Activated CD4-positive, CD25-positive, alpha-beta regulatory T cell treated with anti-CD3 and anti-CD28 coated beads, Interleukin-2, amount 50 U/mL, for 24 hours (primary cell): Measurements from ENCODE around the gene CD22.
A peak's percentile ranks its signal among the peaks of the same experiment; 100 is the strongest.
"Not testable (repeated sequence)": the region's sequence is repeated elsewhere in the genome, so short reads cannot be mapped to it uniquely, and the experiment has no call there.

ENCODE experiments used
- ATAC-seq, 2 donors: fragments of 150-1000 bp; cut with Tn5 transposase; one replicate each; pipeline ENCODE4 v1.10.0; 2021; ENCODE audit warnings: mild to moderate bottlenecking in 1 of 2, moderate library complexity in 1 of 2

Gene CD22

DNA sequence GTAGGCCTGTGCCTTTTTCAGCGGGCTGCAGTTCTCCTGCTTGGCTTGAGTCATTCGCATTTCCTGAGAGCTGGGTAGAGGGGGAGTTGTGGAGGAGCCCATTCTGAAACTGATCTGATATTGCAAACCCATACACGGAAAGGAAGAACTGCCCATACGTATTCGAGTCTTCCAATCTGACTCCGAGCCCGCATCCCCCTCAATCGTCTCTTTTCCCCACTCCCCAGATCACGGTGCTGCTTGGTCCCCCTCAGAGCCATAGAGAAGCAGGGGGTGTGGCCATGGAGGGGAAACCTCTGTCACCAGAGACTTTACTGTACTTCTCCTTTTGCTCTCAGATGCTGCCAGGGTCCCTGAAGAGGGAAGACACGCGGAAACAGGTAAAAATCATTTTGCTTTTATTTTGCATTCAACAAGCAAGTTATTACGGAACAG is at the start of gene CD22:
Gene CD22 (plus strand): TSS at position 337 of the 435 bp plus-strand sequence. CDS start 2,854 bp downstream, outside the sequence.
- peak in 1 of 2 donors; percentile 49 for ATAC-seq

DNA sequence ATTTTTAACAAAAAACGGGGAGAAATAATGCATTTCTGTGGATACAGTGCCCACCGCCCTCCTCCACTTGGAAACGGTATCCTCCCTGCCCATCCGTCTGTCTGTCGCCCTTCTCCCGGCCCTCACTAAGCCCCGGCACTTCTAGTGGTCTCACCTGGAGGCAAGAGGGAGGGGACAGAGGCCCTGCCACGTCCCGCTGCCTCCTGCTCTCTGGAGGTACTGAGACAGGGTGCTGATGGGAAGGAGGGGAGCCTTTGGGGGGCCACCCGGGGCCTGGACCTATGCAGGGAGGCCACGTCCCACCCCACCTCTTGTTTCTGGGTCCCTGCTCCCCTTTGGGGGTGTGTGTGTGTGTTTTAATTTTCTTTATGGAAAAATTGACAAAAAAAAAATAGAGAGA is 49.6 kb upstream of the CD22 start:
- no peak for ATAC-seq

DNA sequence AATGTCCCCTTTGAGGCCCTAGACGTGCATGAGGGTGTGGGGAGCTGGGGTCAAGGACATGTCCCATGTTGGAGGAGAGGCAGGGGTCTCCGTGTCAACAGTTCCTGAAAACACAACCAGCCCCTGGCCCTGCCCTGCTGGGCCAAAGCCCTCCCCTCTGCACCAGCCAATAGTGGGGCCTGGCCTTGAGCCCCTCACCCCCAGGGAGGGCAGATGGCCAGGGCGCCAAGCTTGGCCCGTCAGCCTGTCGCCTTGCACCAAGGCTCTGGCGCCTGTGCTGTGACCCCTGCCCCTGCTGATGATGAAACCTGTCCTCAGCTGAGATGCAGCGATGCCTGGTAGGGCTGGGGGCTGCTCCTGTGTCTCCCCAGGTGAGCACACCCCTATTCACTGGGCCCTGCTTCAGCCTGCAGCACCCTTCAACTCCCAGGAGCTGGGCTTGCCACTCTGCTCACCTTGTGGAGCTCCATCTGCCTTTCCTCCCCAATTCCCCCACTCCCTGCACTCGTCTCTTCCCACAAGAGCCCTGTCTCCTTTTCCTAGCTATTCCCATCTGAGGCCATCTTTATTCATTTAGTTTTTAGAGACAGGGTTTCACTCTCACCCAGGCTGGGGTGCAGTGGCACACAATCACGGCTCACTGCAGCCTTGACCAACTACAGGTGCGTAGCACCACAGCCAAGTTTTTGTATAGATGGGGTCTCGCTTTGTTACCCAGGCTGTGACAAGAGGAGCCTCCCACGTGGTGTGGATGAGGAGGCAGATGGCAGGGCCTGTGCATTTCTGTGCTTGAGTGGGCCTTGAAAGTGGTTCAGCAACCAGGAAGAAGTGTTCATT is 48.8 kb upstream of the CD22 start:
- ATAC-seq = no peak

DNA sequence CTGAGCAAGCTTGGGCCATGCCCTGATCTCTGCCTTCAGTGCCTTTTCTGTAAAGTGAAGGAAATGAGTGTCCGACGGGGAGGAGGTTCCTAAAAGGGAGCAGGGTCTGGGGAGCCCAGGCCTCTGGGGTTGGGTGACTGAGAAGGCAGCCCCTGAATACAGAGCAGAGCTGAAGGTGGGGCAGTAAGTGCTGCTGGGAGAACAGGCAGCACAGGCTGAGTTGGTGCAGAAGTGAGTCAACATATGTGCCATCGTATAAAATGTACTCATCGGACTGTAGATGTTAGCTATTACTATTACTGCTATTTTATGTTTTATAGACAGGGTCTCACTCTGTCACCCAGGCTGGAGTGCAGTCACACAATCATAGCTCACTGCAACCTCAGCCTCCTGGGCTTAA is 47.7 kb upstream of the CD22 start:
- no peak for ATAC-seq

DNA sequence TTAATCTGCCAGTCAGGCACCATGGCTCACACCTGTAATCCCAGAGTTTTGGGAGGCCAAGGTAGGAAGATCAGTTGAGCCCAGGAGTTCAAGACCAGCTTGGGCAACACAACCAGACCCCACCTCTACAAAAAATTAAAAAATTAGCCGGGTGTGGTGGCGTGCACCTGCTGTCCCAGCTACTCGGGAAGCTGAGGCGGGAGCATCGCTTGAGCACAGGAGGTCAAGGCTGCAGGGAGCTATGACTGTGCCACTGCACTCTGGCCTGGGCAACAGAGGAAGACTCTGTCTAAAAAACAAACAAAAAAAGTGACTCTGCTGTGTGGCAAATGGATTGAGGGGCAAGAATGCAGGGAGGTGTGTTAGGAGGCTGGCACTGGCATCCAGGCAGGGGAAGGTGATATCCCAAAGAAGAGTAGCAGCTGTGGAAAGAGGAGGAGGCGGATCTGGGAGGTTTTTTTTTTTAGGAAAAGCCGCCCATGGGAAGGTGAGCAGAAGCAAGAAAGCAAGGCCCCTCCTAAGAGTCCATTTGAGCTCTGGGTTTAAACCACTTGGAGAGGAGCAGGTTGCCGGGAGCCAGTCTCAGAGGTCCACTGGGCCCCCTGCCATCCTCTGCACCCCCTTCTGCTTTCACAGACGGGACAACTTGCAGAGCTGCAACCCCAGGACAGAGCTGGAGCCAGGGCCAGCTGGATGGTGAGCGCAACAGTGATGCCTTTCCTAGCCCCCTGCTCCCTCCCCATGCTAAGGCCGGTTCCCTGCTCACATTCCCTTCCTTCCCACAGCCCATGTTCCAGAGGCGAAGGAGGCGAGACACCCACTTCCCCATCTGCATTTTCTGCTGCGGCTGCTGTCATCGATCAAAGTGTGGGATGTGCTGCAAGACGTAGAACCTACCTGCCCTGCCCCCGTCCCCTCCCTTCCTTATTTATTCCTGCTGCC is 44.6 kb upstream of the CD22 start:
- ATAC-seq = no peak

DNA sequence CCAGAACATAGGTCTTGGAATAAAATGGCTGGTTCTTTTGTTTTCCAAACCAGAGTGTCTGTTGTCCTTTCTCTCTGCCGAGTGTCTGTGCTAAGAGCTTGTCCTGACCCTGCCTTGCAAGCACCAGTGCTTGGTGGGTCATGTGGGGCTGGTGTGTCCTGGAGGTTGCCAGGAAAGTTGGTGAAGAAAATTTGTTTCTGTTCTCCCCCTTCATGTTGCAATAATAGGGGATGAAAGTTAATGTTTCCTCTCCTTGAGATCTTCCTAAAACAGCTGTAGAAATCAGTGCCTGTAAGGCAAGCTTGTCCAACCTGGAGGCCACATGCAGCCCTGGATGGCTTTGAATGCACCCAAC is 43.9 kb upstream of the CD22 start:
- no peak for ATAC-seq

DNA sequence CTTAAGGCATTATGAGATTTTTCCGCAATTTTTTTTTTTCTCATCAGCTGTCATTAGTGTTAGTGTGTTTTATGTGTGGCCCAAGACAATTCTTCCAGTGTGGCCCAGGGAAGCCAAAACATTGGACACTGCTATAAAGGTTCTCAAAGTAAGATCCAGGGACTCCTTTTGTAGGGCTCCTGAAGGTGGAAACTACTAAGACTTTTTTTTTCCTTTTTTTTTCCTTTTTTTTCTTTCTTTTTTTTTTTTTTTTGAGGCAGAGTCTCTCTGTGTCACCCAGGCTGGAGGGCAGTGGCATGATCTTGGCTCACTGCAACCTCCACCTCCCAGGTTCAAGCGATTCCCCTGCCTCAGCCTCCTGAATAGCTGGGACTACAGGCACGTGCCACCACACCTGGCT is 43.5 kb upstream of the CD22 start:
- ATAC-seq = not testable (repeated sequence)

DNA sequence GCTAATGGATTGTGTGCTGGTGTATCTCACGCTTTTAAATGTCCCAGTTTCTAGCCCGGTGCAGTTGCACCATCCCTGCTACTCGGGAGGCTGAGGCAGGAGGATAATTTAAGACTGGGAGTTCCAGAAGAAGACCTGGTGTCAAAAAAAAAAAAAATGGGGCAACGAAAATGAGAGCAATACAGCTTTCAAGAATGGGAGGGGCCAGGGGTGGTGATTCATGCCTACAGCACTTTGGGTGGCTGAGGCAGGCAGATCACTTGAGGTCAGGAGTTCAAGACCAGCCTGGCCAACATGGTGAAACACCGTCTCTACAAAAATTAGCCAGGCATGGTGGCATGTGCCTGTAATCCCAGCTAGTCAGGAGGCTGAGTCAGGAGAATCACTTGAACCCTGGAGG is 42.9 kb upstream of the CD22 start:
- not testable (repeated sequence) for ATAC-seq

DNA sequence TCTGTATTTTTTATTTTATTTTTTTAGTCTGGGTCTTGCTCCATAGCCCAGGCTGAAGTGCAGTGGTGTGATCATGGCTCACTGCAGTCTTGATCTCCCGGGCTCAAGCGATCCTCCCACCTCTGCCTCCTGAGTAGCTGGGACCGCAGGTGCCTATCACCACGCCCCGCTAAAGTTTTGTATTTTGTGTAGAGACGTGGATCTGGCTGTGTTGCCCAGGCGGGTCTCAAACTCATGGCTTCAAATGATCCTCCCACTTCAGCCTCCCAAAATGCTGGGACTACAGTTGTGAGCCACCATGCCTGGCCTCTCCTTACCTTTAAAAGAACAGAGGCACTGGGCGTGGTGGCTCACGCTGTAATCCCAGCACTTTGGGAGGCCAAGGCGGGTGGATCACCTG is 41.3 kb upstream of the CD22 start:
- ATAC-seq = no peak

DNA sequence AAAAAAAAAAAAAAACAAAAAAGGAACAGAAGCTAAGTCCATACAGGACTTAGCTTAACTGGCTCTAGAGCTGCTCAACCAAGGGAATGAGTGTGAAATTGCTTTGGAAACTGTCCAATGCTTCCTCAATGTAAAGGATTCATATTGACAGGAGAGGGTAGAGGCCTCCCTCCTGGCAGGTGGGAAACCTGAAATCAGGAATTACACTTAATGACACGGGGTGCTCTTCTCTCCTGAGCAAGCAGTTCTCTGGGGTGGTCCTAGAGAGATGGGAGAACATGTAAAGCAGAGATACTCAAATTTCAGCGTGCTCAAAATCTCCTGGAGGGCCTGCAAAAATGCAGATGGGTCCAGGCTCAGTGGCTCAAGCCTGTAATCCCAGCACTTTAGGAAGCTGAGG is 40.7 kb upstream of the CD22 start:
- ATAC-seq = no peak

DNA sequence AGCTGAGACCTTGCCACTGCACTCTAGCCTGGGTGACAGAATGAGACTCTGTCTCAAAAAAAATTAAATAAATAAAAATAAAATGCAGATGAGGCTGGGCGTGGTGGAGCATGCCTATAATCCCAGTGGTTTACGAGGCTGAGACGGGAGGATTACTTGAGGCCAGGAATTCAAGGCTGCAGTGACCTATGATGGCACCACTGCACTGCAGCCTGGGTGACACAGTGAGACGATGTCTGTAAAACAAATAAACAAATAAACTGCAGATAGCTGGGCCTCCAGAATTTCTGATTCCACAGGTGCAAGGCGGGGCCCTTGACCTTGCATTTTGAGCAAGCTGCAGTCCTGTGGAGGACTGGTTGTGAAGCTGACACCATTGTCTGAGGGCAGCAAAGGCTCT is 40.1 kb upstream of the CD22 start:
- no peak for ATAC-seq

DNA sequence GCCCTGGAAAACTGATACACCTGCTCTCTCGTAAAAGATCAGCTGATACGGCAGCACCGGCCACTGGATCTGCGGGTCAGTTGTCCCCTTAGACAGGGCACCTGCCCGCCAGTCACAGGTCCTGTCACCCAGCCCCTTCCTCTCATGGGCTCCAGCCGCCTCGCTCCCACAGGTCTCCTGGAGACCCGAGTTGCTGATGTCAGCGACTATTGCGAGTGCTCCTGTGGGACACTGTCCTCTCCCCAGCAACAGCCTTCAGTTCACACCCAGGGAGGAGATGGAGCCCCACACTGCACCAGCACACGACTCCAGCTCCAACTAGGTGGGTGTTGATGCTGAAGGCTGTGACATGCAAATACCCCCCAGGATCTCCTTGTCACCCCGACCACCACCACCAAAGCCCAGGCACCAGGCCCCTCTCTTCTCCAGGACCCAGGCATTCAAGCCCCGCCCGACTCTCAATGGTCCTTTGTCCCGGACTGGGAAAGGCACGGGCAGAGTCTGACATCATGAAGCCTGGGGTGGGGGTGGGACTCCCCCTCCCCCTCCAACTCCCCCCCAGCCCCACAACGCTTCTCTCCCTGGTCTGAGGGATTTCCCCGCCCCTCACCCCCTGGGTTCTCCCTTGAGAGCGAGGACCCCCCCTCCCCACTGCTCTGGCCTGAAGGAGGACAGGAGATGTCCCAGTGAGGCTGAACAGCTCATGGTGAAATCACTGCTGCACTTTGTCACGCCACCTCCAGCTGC is 38.4 kb upstream of the CD22 start:
- no peak for ATAC-seq

DNA sequence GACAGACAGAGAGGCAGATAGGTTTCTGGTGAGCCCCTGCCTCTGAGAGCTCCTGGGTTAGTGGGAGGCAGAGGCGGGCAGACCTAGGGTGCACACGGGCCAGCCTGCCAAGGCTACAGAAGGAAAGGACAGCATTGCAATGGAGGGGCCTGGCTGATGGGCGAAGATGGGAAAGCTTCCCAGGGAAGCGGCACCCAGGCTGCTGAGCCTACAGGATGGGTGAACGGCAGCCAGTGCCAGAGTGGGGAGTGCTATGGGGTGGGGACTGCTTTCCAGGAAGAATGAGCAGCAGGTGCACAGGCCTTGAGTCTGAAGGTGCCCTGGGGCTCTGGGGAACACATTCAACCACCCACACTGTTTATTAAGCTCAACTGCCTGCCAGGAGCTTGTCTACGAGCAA is 37.7 kb upstream of the CD22 start:
- no peak for ATAC-seq

DNA sequence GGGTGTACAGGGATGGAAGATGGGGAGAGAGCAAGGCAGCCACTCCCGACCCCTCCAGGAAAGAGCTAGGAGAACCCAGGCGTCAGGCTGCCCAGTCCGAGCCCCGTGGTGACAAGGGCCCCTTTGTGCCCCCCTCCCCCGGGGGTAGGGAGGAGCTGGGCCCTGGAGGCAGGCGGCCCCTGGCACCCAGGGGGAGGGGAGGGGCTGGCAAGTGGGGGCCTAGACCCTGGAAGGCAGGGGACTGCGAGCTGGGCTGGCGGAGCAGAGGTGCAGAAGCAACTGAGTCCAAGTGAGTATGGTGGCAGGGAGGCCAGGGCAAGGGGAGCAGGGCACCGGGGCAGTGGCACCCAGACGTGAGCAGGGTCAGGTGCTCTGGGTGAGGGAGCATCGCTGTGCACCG is 37.1 kb upstream of the CD22 start, which contains the start of gene MAG:
Gene MAG (plus strand): TSS at position 246 of the 400 bp plus-strand sequence. CDS start 3,248 bp downstream, outside the sequence.
- no peak for ATAC-seq

DNA sequence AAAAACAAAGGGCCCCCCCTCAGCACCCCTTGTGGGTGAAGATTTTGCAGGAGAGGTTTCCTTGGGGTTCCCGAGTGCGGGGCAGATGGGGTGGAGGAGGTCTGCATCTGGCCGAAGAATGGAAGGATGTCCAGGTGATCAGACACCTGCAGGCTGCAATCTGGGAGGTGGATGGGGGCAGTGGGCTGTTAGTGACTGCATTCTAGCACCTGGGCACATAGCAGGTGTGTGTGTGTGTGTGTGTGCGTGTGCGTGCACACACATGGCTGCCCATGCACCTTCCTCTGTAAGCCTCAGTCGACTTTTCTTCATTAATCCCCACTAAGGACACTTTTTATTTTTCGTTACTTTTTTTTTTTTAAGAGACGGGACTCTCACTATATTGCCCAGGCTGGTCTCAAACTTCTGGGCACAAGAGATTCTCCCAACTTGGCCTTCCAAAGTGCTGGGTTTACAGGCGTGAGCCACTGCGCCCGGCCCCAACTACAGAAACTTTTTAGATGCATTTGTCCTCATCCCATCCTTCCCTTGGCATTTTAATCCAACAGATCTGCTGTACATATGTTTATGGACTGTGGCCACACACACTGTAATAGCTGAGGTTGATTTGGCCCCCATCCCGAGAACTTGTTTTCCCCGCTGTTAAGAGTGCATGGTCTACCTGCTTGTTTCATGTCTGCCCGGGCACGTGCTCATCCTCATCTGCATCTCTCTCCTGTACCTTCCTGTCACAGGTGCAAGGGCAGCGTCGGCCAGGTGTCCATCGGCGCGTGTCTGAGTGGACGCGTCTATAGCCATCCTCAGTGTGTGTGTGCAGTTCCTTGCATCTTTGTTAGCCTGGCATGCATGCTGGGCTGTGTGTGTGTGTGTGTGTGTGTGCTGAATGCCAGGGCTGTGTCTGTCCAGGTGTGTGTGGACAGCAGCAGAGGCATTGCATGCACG is 36.3 kb upstream of the CD22 start:
- ATAC-seq = no peak

DNA sequence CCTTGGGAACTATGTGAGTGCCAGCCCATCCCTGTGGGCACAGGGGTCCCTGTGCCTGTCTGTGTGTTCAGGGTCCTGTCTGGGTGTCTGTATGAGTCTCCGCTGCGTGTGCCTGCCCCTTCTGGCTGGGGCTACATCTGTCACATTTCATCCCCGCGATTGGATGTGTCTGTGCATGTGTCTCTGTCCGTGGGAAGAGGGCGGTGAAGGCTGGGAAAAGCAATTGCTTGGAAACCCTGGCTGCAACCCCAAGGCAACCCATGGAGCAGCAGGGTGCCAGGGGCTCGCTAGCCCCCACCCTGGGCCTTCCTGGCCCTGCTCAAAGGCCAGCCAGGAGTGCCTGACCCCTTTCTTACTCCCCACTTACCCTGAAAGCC is 35.6 kb upstream of the CD22 start:
- no peak for ATAC-seq

DNA sequence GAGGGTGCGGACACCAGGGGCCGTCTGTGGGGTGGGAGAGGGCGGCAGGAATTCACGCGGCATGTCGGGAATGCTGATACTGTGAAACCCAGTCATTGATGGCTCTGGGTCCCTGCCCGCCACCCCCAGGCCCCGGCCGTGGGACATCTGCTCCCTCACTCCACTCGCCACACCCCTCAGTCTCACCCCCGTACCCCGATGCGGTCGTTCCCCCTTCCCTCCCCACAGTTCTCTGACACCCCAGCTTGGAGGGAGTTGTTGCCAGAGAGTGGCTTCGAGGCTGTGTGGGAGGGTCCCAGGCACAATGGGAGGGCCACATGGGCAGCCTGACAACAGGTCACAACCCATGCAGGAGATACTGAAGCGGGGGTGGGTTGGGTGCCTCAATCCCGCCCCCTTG is 35.2 kb upstream of the CD22 start:
- no peak for ATAC-seq

DNA sequence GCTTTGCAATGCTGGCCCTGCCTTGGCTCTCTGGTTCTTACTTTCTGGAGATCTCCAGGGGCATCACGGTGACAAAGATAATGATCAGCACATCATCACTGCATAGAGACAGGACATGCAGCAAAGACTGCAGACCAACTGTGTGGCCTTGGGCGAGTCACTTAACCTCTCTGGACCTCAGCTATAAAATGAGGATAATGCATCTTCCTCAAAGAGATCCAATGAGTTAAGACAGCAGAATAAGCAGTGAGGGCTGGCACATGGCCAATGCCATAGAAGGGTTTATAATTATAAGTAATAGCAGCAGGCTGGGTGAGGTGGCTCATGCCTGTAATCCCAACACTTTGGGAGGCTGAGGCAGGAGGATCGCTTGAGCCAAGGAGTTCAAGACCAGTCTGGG is 34.7 kb upstream of the CD22 start:
- no peak for ATAC-seq

DNA sequence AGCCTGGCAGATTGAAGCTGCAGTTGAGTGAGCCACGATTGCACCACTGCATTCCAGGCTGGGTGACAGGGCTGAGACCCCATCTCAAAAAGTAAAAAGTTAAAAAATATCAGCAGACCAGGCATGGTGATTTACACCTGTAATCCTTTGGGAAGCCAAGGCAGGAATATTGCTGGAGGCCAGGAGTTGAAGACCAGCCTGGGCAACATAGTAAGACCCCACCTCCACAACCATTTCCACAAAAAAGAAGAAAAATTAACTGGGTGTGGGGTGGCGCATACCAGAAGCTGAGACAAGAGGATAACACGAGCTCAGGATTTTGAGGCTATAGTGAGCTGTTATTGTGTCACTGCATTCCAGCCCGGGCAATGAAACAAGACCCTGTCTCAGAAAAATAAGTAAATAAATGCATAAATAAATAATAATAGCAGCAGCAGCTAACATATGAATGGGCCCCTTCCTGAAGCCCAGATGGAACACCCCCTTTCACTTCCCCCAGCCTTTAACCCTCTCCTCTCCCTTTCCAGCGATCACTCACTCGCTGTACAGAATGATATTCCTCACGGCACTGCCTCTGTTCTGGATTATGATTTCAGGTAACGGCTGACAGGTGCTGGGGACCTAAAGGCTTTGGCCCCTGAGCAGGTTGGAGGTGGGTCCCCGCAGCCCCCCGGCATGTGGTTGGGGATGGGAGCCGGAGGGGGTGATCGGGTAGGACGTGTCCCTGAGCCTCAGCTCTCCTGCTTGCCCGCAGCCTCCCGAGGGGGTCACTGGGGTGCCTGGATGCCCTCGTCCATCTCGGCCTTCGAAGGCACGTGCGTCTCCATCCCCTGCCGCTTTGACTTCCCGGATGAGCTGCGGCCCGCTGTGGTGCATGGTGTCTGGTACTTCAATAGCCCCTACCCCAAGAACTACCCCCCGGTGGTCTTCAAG is 33.9 kb upstream of the CD22 start:
- no peak for ATAC-seq

DNA sequence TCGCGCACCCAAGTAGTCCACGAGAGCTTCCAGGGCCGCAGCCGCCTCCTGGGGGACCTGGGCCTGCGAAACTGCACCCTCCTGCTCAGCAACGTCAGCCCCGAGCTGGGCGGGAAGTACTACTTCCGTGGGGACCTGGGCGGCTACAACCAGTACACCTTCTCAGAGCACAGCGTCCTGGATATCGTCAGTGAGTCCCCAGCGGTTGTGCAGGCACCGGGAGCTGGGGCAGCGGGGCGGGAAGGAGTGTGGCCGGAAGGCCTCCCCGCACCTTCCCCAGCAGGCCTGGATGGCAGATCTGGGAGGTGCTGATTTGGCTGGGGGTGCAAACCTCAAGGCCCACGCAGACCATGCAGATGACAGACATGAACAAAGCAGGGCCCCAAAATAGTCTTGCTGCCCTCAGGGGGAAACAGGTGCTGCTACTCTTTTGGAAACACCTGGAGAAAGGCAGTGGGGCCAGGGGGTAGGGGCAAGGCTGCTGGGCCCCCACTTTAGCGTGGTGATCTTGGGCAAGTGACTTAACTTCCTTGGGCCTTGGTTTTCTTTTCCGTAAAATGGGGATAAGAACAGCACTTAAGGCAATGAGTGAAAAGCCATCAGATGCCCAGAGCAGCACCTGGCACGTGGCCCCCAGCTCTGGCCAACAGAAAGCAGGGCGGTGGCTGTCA is 33.1 kb upstream of the CD22 start:
- ATAC-seq = peak; percentile 62 to 70
